Stomach (tissue), 9 donors: Measurements from ENCODE around the gene SERPINI1. TPM values are rescaled to one million over a fixed set of nuclear protein-coding genes. Genes with fewer than 3 reads are reported as not detected.
"Not testable (repeated sequence)": the region's sequence is repeated elsewhere in the genome, so short reads cannot be mapped to it uniquely, and the experiment has no call there.

Experiments used
- DNase-seq, 2 donors: peaks; one replicate each; pipeline versions ENCODE4 v3.0.0 to v3.0.0-alpha.2; 2013 to 2019
- H3K27ac ChIP-seq, 5 donors: fragments of 200-600 bp in 4 of 5; sonication (generic) in 4 of 5; one replicate each; pipeline ENCODE4 v1.5.1; 2013 to 2019; ENCODE audit warnings: mild to moderate bottlenecking in 1 of 5, moderate library complexity in 1 of 5
- H3K27me3 ChIP-seq, 3 donors: fragments of 200-600 bp; sonication (generic); one replicate each; pipeline ENCODE4 v1.5.1; 2017 to 2019; ENCODE audit warnings: mixed run types in 1 of 3
- H3K36me3 ChIP-seq, 4 donors: fragments of 200-600 bp; sonication (generic); 1 replicate in 3 of 4; 2 replicates in 1 of 4; pipeline ENCODE4 v1.5.1; 2016 to 2019
- H3K4me1 ChIP-seq, 4 donors: fragments of 200-600 bp; sonication (generic); one replicate each; pipeline ENCODE4 v1.5.1; 2016 to 2019
- H3K4me3 ChIP-seq, 4 donors: fragments of 200-600 bp; sonication (generic) in 3 of 4; one replicate each; pipeline ENCODE4 v1.5.1; 2016 to 2019; ENCODE audit warnings: mild to moderate bottlenecking in 1 of 4
- H3K9me3 ChIP-seq, 4 donors: fragments of 200-600 bp; sonication (generic); one replicate each; pipeline ENCODE4 v1.5.1; 2016 to 2019
- EP300 ChIP-seq: sonication (generic); formaldehyde crosslinking; IDR thresholded peaks from one replicate; pipeline ENCODE4 v1.6.1; 2017; ENCODE audit warnings: antibody characterized with exemption
- POLR2A ChIP-seq, 4 donors: fragments of 450-650 bp; IDR thresholded peaks; one replicate each; pipeline ENCODE4 v1.6.1; 2016; ENCODE audit warnings: antibody characterized with exemption in 4 of 4, control low read depth in 2 of 4, mild to moderate bottlenecking in 1 of 4, moderate library complexity in 1 of 4
- POLR2AphosphoS5 ChIP-seq, 3 donors: sonication (generic); formaldehyde crosslinking; IDR thresholded peaks; one replicate each; pipeline ENCODE4 v1.6.1; 2016; ENCODE audit warnings: antibody characterized with exemption in 3 of 3
- WGBS, 5 donors: extraction: QIAGEN DNeasy Blood & Tissue Kit in 3 of 5; methylation state at CpG; one replicate each; pipeline versions ENCODE4 v1.1.5 to v1.1.7; 2013 to 2018; 5-methylcytosine and 5-hydroxymethylcytosine counted together
- intact Hi-C: fragments of 100-400 bp; cut with DNase I; formaldehyde crosslinking; loops from one replicate; pipeline ENCODE4 v1.15.1; 2023; ENCODE audit warnings: low total_unique reads
- polyA plus RNA-seq, 3 donors: library from polyadenylated mRNA; stranded (reverse); fragments of 200-250 nt; gene quantifications; one replicate each; pipeline ENCODE4 v1.2.3, GENCODE V29; 2013
- total RNA-seq, 5 donors: library from RNA; depleted of rRNA; stranded (reverse); fragments of >200 nt; gene quantifications; one replicate each; pipeline versions ENCODE4 v1.1.0 to v1.2.3, GENCODE V29; 2014 to 2016
- TF ChIP-seq, protein P1 (sequence below), 7 experiments: fragments of 450-650 bp in 4 of 7; fragments of 200-600 bp in 3 of 7; sonication (generic) in 3 of 7; IDR thresholded peaks; one replicate each; pipeline ENCODE4 v1.5.1; 2016 to 2019; ENCODE audit warnings: antibody characterized with exemption in 7 of 7, control low read depth in 2 of 7, mild to moderate bottlenecking in 1 of 7
- donor health status: healthy with polysubstance abuse.
- donor health status: Bipolar disorder and iron deficiency.
- donor health status: healthy.

SERPINI1 gene
- total and polyA plus RNA-seq, 8 donors = 5.9 to 8.6 (median 6.4) TPM; not detected in 3

DNA sequence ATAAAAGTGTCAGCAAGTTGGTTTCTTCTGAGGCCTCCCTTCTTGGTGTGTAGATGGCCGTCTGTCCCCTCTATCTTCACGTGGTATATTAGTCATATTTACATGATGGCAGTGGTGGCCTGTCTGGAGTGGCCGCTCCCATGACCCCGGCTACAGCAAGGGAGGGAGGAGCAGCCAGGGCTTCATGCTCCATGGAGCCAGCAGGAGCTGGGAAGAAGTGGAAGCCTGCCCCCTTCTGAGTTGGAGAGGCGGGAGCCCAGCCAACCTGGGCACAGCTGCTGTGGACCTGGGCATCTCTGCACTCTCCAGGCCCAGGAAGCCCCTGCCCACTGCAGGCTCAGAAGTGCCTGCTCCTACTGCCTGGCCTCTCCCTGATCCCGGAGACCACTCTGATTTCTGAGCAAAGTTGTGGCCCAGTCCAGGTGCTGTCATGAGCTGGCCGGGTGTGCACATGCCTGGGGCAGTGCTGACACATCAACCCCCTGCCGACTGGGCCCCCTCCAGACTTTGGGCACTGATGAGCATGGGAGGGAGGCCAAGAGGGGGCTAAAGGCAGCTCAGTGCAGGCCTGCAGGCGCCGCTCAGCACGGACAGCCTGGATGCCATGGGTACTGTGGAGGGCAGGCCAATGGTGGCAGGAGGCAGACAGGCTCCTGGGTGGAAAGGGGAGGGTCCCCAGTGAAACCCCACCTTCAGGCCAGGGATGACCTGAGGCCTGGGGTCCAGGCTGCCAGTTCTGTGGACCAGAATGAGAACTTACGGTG, 84.8 kb downstream of the SERPINI1 start:
- Histone ChIP-seq H3K4me1 (peaks cover 0 to 3% (median 2%) of the 10 kb centered on the region in 4 donors), H3K9me3 (no peaks in the 10 kb centered on the region), H3K27me3 (no peaks in the 10 kb centered on the region), H3K36me3 (no peaks in the 10 kb centered on the region), H3K27ac (no peak overlapping the region), H3K4me3 (no peak overlapping the region)
- intact Hi-C loops = no loop called here
- no peak for DNase-seq
- TF ChIP-seq POLR2A (IDR thresholded peaks at IDR 0.05) (no peak), POLR2AphosphoS5 (IDR thresholded peaks at IDR 0.05) (no peak), EP300 (no peak)
- TF ChIP-seq, protein P1, sequence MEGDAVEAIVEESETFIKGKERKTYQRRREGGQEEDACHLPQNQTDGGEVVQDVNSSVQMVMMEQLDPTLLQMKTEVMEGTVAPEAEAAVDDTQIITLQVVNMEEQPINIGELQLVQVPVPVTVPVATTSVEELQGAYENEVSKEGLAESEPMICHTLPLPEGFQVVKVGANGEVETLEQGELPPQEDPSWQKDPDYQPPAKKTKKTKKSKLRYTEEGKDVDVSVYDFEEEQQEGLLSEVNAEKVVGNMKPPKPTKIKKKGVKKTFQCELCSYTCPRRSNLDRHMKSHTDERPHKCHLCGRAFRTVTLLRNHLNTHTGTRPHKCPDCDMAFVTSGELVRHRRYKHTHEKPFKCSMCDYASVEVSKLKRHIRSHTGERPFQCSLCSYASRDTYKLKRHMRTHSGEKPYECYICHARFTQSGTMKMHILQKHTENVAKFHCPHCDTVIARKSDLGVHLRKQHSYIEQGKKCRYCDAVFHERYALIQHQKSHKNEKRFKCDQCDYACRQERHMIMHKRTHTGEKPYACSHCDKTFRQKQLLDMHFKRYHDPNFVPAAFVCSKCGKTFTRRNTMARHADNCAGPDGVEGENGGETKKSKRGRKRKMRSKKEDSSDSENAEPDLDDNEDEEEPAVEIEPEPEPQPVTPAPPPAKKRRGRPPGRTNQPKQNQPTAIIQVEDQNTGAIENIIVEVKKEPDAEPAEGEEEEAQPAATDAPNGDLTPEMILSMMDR (IDR thresholded peaks at IDR 0.05) = no peak
- WGBS, 5 donors = 88 to 91% (median 89%) methylated on average over 11 to 12 of the region's 12 CpGs

DNA sequence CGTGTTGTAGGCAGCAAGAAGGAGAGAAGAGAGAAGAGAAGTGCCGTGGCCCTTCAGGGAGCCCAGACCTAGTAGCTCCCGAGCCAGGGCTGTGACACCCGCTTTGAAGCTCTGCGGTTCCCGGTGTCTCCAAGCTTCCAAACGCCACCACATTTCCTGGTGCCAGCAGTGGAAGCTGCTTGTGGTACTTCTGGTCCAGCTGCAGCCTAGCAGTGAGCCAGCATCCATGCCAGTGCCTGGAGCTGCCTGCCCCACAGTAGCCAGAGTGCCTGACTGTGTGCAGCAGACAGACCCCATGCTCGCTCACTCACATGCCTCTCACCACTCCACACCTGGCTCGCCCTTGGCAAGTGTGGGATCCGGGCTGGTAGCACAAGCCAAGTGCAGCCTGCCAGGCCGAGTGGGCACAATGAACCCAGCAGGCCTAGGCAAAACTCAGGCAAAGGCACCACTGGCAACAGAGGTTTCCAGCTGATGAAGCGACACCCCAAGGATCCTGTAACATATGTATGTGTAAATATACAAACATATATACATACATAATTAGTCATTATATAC, 85.8 kb downstream of the SERPINI1 start:
- WGBS, 5 donors = 93 to 96% (median 96%) methylated on average over 12 of the region's 12 CpGs
- TF ChIP-seq POLR2A (IDR thresholded peaks at IDR 0.05) (no peak), EP300 (no peak), POLR2AphosphoS5 (IDR thresholded peaks at IDR 0.05) (no peak)
- TF ChIP-seq, protein P1 (IDR thresholded peaks at IDR 0.05) = no peak
- intact Hi-C loops = no loop called here
- Histone ChIP-seq H3K27ac (no peak overlapping the region), H3K36me3 (no peaks in the 10 kb centered on the region), H3K9me3 (no peaks in the 10 kb centered on the region), H3K27me3 (no peaks in the 10 kb centered on the region), H3K4me3 (no peak overlapping the region), H3K4me1 (no peaks in the 10 kb centered on the region)
- no peak for DNase-seq

DNA sequence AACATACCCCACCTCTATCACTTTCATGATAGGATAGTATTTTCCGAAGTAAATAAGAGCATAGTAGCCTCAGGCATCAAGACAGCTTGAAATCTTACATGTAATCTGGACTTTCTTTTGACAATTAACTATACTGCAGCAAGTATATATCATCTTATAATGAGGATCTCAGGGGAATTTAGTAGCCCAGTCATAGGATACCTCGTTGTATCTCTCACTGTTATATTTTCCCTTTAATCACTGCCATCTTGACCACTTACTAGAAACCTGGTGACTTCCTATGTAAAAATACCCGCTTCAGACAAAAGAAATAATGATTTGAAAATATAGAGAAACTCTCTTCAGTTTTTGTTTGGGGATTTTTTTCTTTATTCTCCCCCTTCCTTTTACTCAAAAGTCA, 88.2 kb downstream of the SERPINI1 start:
- Histone ChIP-seq H3K27me3 (no peaks in the 10 kb centered on the region), H3K4me1 (no peaks in the 10 kb centered on the region), H3K9me3 (no peaks in the 10 kb centered on the region), H3K4me3 (no peak overlapping the region), H3K36me3 (no peaks in the 10 kb centered on the region), H3K27ac (no peak overlapping the region)
- TF ChIP-seq, protein P1 (IDR thresholded peaks at IDR 0.05) = no peak
- TF ChIP-seq POLR2A (IDR thresholded peaks at IDR 0.05) (no peak), POLR2AphosphoS5 (IDR thresholded peaks at IDR 0.05) (no peak), EP300 (no peak)
- WGBS, 5 donors = 79 to 89% (median 85%) methylated on average over 3 of the region's 3 CpGs
- intact Hi-C loops = no loop called here
- no peak for DNase-seq

DNA sequence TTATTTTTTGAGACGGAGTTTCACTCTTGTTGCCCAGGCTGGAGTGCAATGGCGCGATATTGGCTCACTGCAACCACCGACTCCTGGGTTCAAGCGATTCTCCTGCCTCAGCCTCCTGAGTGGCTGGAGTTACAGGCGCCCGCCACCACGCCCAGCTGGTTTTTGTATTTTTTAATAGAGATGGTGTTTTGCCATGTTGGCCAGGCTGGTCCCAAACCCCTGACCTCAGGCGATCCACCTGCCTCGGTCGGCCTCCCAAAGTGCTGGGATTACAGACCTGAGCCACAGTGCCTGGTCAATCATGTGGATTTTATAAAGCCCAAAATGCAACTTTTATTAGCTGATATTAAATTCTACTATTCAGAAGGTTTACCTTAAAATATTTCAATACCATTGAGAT, 92.1 kb downstream of the SERPINI1 start:
- H3K4me1 ChIP-seq, H3K9me3 ChIP-seq, H3K4me3 ChIP-seq, H3K27me3 ChIP-seq, H3K36me3 ChIP-seq, H3K27ac ChIP-seq, DNase-seq, intact Hi-C loops: not testable (repeated sequence)
- 95 to 99% (median 97%) methylated on average over 11 of the region's 11 CpGs for WGBS, 5 donors

DNA sequence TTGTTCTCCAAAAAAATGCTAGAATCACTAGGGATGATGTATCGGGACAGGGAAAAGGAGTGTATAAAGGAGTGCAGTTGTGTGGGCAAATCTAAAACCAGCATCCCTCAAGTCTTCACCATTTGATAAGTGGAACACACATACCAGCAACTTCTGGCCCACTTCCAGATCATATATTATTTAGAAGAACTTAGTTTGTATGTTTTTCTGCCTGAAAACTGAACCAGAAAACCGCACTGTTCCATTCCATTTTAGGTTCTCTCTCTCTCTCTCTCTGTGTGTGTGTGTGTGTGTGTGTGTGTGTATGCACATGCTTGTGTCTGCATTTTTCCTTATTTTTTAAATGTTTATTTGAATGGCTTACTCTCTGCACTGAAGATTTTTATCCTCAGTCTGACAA, 93.5 kb downstream of the SERPINI1 start:
- no peaks in the 10 kb centered on the region for H3K36me3 ChIP-seq
- WGBS, 5 donors = 63 to 87% (median 78%) methylated on average over 2 of the region's 2 CpGs
- no peaks in the 10 kb centered on the region for H3K27me3 ChIP-seq
- no peaks in the 10 kb centered on the region for H3K9me3 ChIP-seq
- no peak overlapping the region for H3K27ac ChIP-seq
- H3K4me1 ChIP-seq = no peaks in the 10 kb centered on the region
- no peak for TF ChIP-seq POLR2A (IDR thresholded peaks at IDR 0.05)
- TF ChIP-seq, protein P1 (IDR thresholded peaks at IDR 0.05) = no peak
- TF ChIP-seq POLR2AphosphoS5 (IDR thresholded peaks at IDR 0.05) = no peak
- TF ChIP-seq EP300 = no peak
- DNase-seq = no peak
- no peak overlapping the region for H3K4me3 ChIP-seq
- intact Hi-C loops = no loop called here
